Activated naive CD4-positive, alpha-beta T cell treated with anti-CD3 and anti-CD28 coated beads for 36 hours (primary cell): ENCODE results near the gene TP53BP1. TPM values are rescaled to one million over a fixed set of nuclear protein-coding genes. Genes with fewer than 3 reads are reported as not detected.

Experiments
- CTCF ChIA-PET: fragments of 350-600 bp; sonication (Branson Sonifier 250); formaldehyde crosslinking; loops from one replicate; lab custom pipeline; 2021; ENCODE audit warnings: antibody characterized with exemption; lab: Charles Lee
- DNase-seq: peaks from one replicate; pipeline ENCODE4 v3.0.0-alpha.2; 2020
- H3K27ac Mint-ChIP-seq: one replicate; pipeline ENCODE4 v1.8.0; 2021; ENCODE audit warnings: mild to moderate bottlenecking, mixed read lengths
- H3K27me3 Mint-ChIP-seq: one replicate; pipeline ENCODE4 v1.8.0; 2021; ENCODE audit warnings: low read depth, mixed read lengths
- H3K36me3 Mint-ChIP-seq: one replicate; pipeline ENCODE4 v1.8.0; 2021; ENCODE audit warnings: low read depth, mixed read lengths
- H3K4me1 Mint-ChIP-seq: one replicate; pipeline ENCODE4 v1.8.0; 2021; ENCODE audit warnings: low read depth, mixed read lengths
- H3K4me3 Mint-ChIP-seq: one replicate; pipeline ENCODE4 v1.8.0; 2021; ENCODE audit warnings: mild to moderate bottlenecking, moderate library complexity, mixed read lengths
- H3K9me3 Mint-ChIP-seq: one replicate; pipeline ENCODE4 v1.8.0; 2021; ENCODE audit warnings: mixed read lengths
- intact Hi-C: fragments of 100-400 bp; cut with micrococcal nuclease; formaldehyde crosslinking; loops from one replicate; pipeline ENCODE4 v1.15.1; 2023
- total RNA-seq, 2 experiments: library from RNA; stranded (reverse); gene quantifications; one replicate each; pipeline ENCODE4 v1.2.3, GENCODE V29; 2021

The TP53BP1 gene
- total RNA-seq, 2 experiments from 2014 or later = 18.9 to 22.3 TPM

- Mint-ChIP-seq H3K9me3 (no peaks in the 10 kb centered on the region), H3K27me3 (no peaks in the 10 kb centered on the region)
Observed at GRCh38 chr15:43527802-43528541, 35.0 kb upstream of the TP53BP1 start.

GRCh38 chr15:43527016-43527801 is 34.3 kb upstream of the TP53BP1 start:
- intact Hi-C loops = no loop called here
- Mint-ChIP-seq H3K4me3 (no peak overlapping the region), H3K27ac (no peak overlapping the region), H3K9me3 (no peaks in the 10 kb centered on the region), H3K36me3 (no peaks in the 10 kb centered on the region), H3K4me1 (peaks cover 8% of the 10 kb centered on the region), H3K27me3 (no peaks in the 10 kb centered on the region)
- CTCF ChIA-PET = interaction anchor here (0.6 to 1.4 kb wide), 4 partner anchors 10 to 261 kb away, joined by 3 to 4 read pairs (median 3); partner anchors contain the start of gene MAP1A
- no peak for DNase-seq

More at GRCh38 chr15:43527802-43528541, 35.0 kb upstream of the TP53BP1 start:
- no peak overlapping the region for H3K4me3 Mint-ChIP-seq
- CTCF ChIA-PET = interaction anchor here (0.6 to 1.0 kb wide), 3 partner anchors 14 to 261 kb away, joined by 3 to 4 read pairs (median 3); no protein-coding TSS in a partner anchor
- intact Hi-C loops = no loop called here
- H3K27ac Mint-ChIP-seq = no peak overlapping the region
- no peaks in the 10 kb centered on the region for H3K36me3 Mint-ChIP-seq
- no peak for DNase-seq
- H3K4me1 Mint-ChIP-seq = peaks cover 8% of the 10 kb centered on the region

- H3K27ac Mint-ChIP-seq = no peak overlapping the region
Observed at GRCh38 chr15:43526261-43526930, 33.4 kb upstream of the TP53BP1 start.

GRCh38 chr15:43525131-43525530 is 32.2 kb upstream of the TP53BP1 start:
- H3K36me3 Mint-ChIP-seq = no peaks in the 10 kb centered on the region
- no peaks in the 10 kb centered on the region for H3K27me3 Mint-ChIP-seq
- no peak overlapping the region for H3K4me3 Mint-ChIP-seq
- peaks cover 8% of the 10 kb centered on the region for H3K4me1 Mint-ChIP-seq
- intact Hi-C loops = no loop called here
- no peaks in the 10 kb centered on the region for H3K9me3 Mint-ChIP-seq
- no peak overlapping the region for H3K27ac Mint-ChIP-seq
- CTCF ChIA-PET = interaction anchor here (1.6 kb wide), 1 partner anchor 11 kb away, joined by 5 read pairs; no protein-coding TSS in a partner anchor
- DNase-seq = peak; percentile 23

More at GRCh38 chr15:43526261-43526930, 33.4 kb upstream of the TP53BP1 start:
- Mint-ChIP-seq H3K4me1 (peaks cover 8% of the 10 kb centered on the region), H3K36me3 (no peaks in the 10 kb centered on the region), H3K27me3 (no peaks in the 10 kb centered on the region), H3K9me3 (no peaks in the 10 kb centered on the region), H3K4me3 (no peak overlapping the region)
- intact Hi-C loops = no loop called here
- CTCF ChIA-PET = interaction anchor here (0.9 to 1.6 kb wide), 4 partner anchors 9 to 86 kb away, joined by 3 to 5 read pairs (median 4); partner anchors contain the start of gene MAP1A
- DNase-seq = no peak

GRCh38 chr15:43524254-43524845 is 31.4 kb upstream of the TP53BP1 start:
- Mint-ChIP-seq H3K36me3 (no peaks in the 10 kb centered on the region), H3K9me3 (no peaks in the 10 kb centered on the region), H3K4me1 (peaks cover 8% of the 10 kb centered on the region), H3K4me3 (no peak overlapping the region), H3K27ac (no peak overlapping the region), H3K27me3 (no peaks in the 10 kb centered on the region)
- CTCF ChIA-PET = interaction anchor here (1.6 to 2.1 kb wide), 2 partner anchors 10 to 40 kb away, joined by 5 read pairs; no protein-coding TSS in a partner anchor
- intact Hi-C loops = no loop called here
- DNase-seq = no peak

- H3K4me3 Mint-ChIP-seq = no peak overlapping the region
- intact Hi-C loops = no loop called here
- CTCF ChIA-PET = interaction anchor here (1.2 to 2.1 kb wide), 2 partner anchors 9 to 40 kb away, joined by 5 read pairs; no protein-coding TSS in a partner anchor
- no peak for DNase-seq
- no peak overlapping the region for H3K27ac Mint-ChIP-seq
- H3K9me3 Mint-ChIP-seq = no peaks in the 10 kb centered on the region
- no peaks in the 10 kb centered on the region for H3K36me3 Mint-ChIP-seq
- H3K4me1 Mint-ChIP-seq = peaks cover 10% of the 10 kb centered on the region
- H3K27me3 Mint-ChIP-seq = peaks cover under 1% of the 10 kb centered on the region
Observed at GRCh38 chr15:43523646-43524045, 30.7 kb upstream of the TP53BP1 start.

- intact Hi-C loops = no loop called here
- no peaks in the 10 kb centered on the region for H3K36me3 Mint-ChIP-seq
- DNase-seq = no peak
- peaks cover 21% of the 10 kb centered on the region for H3K4me1 Mint-ChIP-seq
- H3K27me3 Mint-ChIP-seq = peaks cover 14% of the 10 kb centered on the region
- CTCF ChIA-PET = interaction anchor here (1.2 to 2.1 kb wide), 3 partner anchors 9 to 38 kb away, joined by 3 to 5 read pairs (median 3); no protein-coding TSS in a partner anchor
- H3K9me3 Mint-ChIP-seq = no peaks in the 10 kb centered on the region
- H3K27ac Mint-ChIP-seq = no peak overlapping the region
- H3K4me3 Mint-ChIP-seq = no peak overlapping the region
Observed at GRCh38 chr15:43522247-43522646, 29.3 kb upstream of the TP53BP1 start.

- peaks cover 21% of the 10 kb centered on the region for H3K4me1 Mint-ChIP-seq
- DNase-seq = no peak
- H3K27me3 Mint-ChIP-seq = peaks cover 19% of the 10 kb centered on the region
- intact Hi-C loops = no loop called here
- H3K9me3 Mint-ChIP-seq = no peaks in the 10 kb centered on the region
- H3K27ac Mint-ChIP-seq = no peak overlapping the region
- CTCF ChIA-PET = no interaction called here
- no peak overlapping the region for H3K4me3 Mint-ChIP-seq
- no peaks in the 10 kb centered on the region for H3K36me3 Mint-ChIP-seq
Observed at GRCh38 chr15:43521419-43521818, 28.5 kb upstream of the TP53BP1 start.

GRCh38 chr15:43520138-43520537 is 27.2 kb upstream of the TP53BP1 start:
- DNase-seq = no peak
- H3K36me3 Mint-ChIP-seq = no peaks in the 10 kb centered on the region
- intact Hi-C loops = no loop called here
- H3K4me1 Mint-ChIP-seq = peaks cover 18% of the 10 kb centered on the region
- H3K9me3 Mint-ChIP-seq = no peaks in the 10 kb centered on the region
- H3K4me3 Mint-ChIP-seq = no peak overlapping the region
- H3K27ac Mint-ChIP-seq = no peak overlapping the region
- CTCF ChIA-PET = no interaction called here
- H3K27me3 Mint-ChIP-seq = peaks cover 28% of the 10 kb centered on the region

- Mint-ChIP-seq H3K36me3 (no peaks in the 10 kb centered on the region), H3K9me3 (no peaks in the 10 kb centered on the region), H3K27ac (no peak overlapping the region), H3K4me3 (no peak overlapping the region), H3K4me1 (peaks cover 14% of the 10 kb centered on the region), H3K27me3 (peaks cover 28% of the 10 kb centered on the region)
- intact Hi-C loops = loop anchor here (10.0 kb wide), 1 partner anchor 414 kb away; the partner anchor contains the start of gene UBR1
- CTCF ChIA-PET = no interaction called here
- no peak for DNase-seq
Observed at GRCh38 chr15:43519196-43519595, 26.2 kb upstream of the TP53BP1 start.

- Mint-ChIP-seq H3K27ac (no peak overlapping the region), H3K4me1 (peaks cover 20% of the 10 kb centered on the region), H3K9me3 (no peaks in the 10 kb centered on the region), H3K36me3 (no peaks in the 10 kb centered on the region), H3K27me3 (peaks cover 28% of the 10 kb centered on the region), H3K4me3 (peak overlapping the region; percentile 66)
- DNase-seq = peak; percentile 14
- intact Hi-C loops = loop anchor here (10.0 kb wide), 1 partner anchor 413 kb away; the partner anchor contains the start of gene UBR1
- CTCF ChIA-PET = interaction anchor here (1.7 kb wide), 1 partner anchor 8 kb away, joined by 3 read pairs; no protein-coding TSS in a partner anchor
Observed at GRCh38 chr15:43518197-43518761, 25.3 kb upstream of the TP53BP1 start.
